ENCODE results near the gene CDK10.

DNA sequence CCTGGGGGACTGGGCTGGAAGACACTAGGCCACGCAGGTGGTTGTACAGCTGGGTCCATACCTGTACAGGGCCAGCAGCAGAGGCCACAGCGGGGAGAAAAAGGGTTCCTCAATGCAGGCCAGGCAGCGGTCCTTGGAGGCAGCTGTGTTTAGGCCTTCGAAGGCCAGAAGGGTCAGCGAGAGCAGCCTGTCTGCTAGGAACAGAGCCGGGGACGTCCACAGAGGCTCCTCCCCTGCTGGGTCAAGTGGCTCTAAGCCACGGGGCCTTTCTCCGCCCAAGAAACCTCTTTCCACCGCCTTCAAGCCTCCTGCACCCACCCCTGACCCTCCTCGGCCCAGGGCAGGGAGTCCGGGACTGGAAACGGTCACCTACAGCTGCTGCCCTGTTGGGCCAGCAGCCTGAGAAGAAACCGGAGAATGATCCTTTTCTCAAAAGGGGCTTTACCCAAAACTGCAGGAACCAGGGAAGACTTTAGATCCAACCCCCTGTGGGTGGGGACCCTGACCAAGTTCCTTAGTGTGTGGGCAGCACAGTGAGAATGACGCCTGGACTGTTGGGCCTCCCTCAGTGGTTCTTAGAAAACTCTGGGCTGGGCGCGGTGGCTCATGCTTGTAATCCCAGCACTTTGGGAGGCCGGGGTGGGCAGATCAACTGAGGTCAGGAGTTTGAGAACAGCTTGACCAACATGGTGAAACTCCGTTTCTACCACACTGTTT is 23.4 kb downstream of the CDK10 start:
- TF ChIP-seq, protein P1, sequence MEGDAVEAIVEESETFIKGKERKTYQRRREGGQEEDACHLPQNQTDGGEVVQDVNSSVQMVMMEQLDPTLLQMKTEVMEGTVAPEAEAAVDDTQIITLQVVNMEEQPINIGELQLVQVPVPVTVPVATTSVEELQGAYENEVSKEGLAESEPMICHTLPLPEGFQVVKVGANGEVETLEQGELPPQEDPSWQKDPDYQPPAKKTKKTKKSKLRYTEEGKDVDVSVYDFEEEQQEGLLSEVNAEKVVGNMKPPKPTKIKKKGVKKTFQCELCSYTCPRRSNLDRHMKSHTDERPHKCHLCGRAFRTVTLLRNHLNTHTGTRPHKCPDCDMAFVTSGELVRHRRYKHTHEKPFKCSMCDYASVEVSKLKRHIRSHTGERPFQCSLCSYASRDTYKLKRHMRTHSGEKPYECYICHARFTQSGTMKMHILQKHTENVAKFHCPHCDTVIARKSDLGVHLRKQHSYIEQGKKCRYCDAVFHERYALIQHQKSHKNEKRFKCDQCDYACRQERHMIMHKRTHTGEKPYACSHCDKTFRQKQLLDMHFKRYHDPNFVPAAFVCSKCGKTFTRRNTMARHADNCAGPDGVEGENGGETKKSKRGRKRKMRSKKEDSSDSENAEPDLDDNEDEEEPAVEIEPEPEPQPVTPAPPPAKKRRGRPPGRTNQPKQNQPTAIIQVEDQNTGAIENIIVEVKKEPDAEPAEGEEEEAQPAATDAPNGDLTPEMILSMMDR (IDR thresholded peaks at IDR 0.05; ENCODE audit: low read depth, low read length, poor library complexity, severe bottlenecking): no peak
- TF ChIP-seq EZH2phosphoT487 (IDR thresholded peaks at IDR 0.05; ENCODE audit: borderline replicate concordance, low read length): no peak
